HepG2 (cell line): ENCODE data around the gene JUND. TPM values are rescaled to one million over a fixed set of nuclear protein-coding genes. Genes with fewer than 3 reads are reported as not detected.

ENCODE experiments used
- CENPBD1 ChIP-seq: sonication (generic); formaldehyde crosslinking; IDR thresholded peaks from 2 replicates; pipeline ENCODE4 v1.8.0; 2022; ENCODE audit warnings: missing genetic modification reagents, low read depth, mild to moderate bottlenecking, borderline replicate concordance
- CREBL2 ChIP-seq: sonication (generic); formaldehyde crosslinking; IDR thresholded peaks from 2 replicates; pipeline ENCODE4 v1.8.1; 2023; ENCODE audit warnings: missing genetic modification reagents, mild to moderate bottlenecking, borderline replicate concordance
- HES4 ChIP-seq: sonication (generic); formaldehyde crosslinking; IDR thresholded peaks from 2 replicates; pipeline ENCODE4 v1.9.0; 2021; ENCODE audit warnings: mild to moderate bottlenecking, missing genetic modification reagents, borderline replicate concordance
- KDM2A ChIP-seq: sonication (generic); formaldehyde crosslinking; IDR thresholded peaks from 2 replicates; pipeline ENCODE4 v1.4.0; 2020; ENCODE audit warnings: low read depth, missing genetic modification reagents, borderline replicate concordance
- NCOA5 ChIP-seq: sonication (generic); formaldehyde crosslinking; IDR thresholded peaks from 2 replicates; pipeline ENCODE4 v1.4.0; 2020; ENCODE audit warnings: missing genetic modification reagents
- PAXIP1 ChIP-seq: sonication (generic); formaldehyde crosslinking; conservative IDR thresholded peaks from 2 replicates; pipeline ENCODE4 v1.4.0; 2020; ENCODE audit warnings: mild to moderate bottlenecking, missing genetic modification reagents, moderate library complexity
- REL ChIP-seq: sonication (generic); formaldehyde crosslinking; conservative IDR thresholded peaks from 2 replicates; pipeline ENCODE4 v1.8.0; 2022; ENCODE audit warnings: mild to moderate bottlenecking, missing genetic modification reagents, moderate library complexity
- STAT6 ChIP-seq: sonication (generic); formaldehyde crosslinking; IDR thresholded peaks from 2 replicates; pipeline ENCODE4 v1.4.0; 2020; ENCODE audit warnings: missing genetic modification reagents, mild to moderate bottlenecking, borderline replicate concordance
- TOE1 ChIP-seq: sonication (generic); formaldehyde crosslinking; IDR thresholded peaks from 2 replicates; pipeline ENCODE4 v1.4.0; 2020; ENCODE audit warnings: mild to moderate bottlenecking, missing genetic modification reagents
- ZFP36 ChIP-seq: fragments of 150-350 bp; IDR thresholded peaks from 2 replicates; pipeline ENCODE4 v1.6.1; 2018; ENCODE audit warnings: borderline replicate concordance, low read length, low read depth; ENCODE audit not compliant: partially characterized antibody
- ZNF121 ChIP-seq: sonication (generic); formaldehyde crosslinking; IDR thresholded peaks from 2 replicates; pipeline ENCODE4 v1.5.0; 2020; ENCODE audit warnings: mild to moderate bottlenecking, missing genetic modification reagents
- ZNF234 ChIP-seq: sonication (generic); formaldehyde crosslinking; conservative IDR thresholded peaks from 2 replicates; pipeline ENCODE4 v1.5.1; 2020; ENCODE audit warnings: mild to moderate bottlenecking, missing genetic modification reagents
- ZNF468 ChIP-seq: sonication (generic); formaldehyde crosslinking; IDR thresholded peaks from 2 replicates; pipeline ENCODE4 v1.8.0; 2022; ENCODE audit warnings: mild to moderate bottlenecking, moderate library complexity, missing genetic modification reagents
- ZNF557 ChIP-seq: sonication (generic); formaldehyde crosslinking; IDR thresholded peaks from 2 replicates; pipeline ENCODE4 v1.4.0; 2020; ENCODE audit warnings: missing genetic modification reagents
- ZSCAN30 ChIP-seq: sonication (generic); formaldehyde crosslinking; IDR thresholded peaks from 2 replicates; pipeline ENCODE4 v1.5.0; 2020; ENCODE audit warnings: mild to moderate bottlenecking, missing genetic modification reagents
- polyA plus RNA-seq, 8 experiments: library from polyadenylated mRNA; depleted of rRNA in 3 of 8; stranded (reverse) in 7 of 8; unstranded in 1 of 8; fragments of >200 nt; fragmentation: Illumina TruSeq in 4 of 8; extraction: Trizol in 4 of 8; gene quantifications; 2 replicates each; pipeline versions ENCODE4 v1.2.1 to v1.2.3, GENCODE V29; 2011 to 2016; ENCODE audit warnings: low read depth in 4 of 8, missing spikeins in 1 of 8, mixed read lengths in 1 of 8; ENCODE audit not compliant: insufficient read depth in 1 of 8
- total RNA-seq, 5 experiments: library from RNA; depleted of rRNA; stranded (reverse); fragments of >200 nt; fragmentation: Illumina TruSeq; extraction: Trizol; gene quantifications; 2 replicates each; pipeline ENCODE4 v1.2.3, GENCODE V29; 2016; ENCODE audit warnings: low read depth in 1 of 5
- TF ChIP-seq, protein P1 (sequence below): IDR thresholded peaks from 2 replicates; pipeline ENCODE4 v1.6.1; 2016; ENCODE audit warnings: low read depth, control low read depth
- TF ChIP-seq, protein P2 (sequence below): sonication (generic); formaldehyde crosslinking; IDR thresholded peaks from 2 replicates; pipeline ENCODE4 v1.5.0; 2020; ENCODE audit warnings: missing genetic modification reagents, mild to moderate bottlenecking, borderline replicate concordance
- TF ChIP-seq, protein P3 (sequence below): sonication (generic); formaldehyde crosslinking; IDR thresholded peaks from 2 replicates; pipeline ENCODE4 v1.5.1; 2020; ENCODE audit warnings: missing genetic modification reagents, mild to moderate bottlenecking, borderline replicate concordance

The JUND gene
- total and polyA plus RNA-seq, 2 of the 13 experiments (the other 11 are each of a cell fraction or from before 2014, with no cell fraction given) = 41.2 to 59.8 TPM

DNA sequence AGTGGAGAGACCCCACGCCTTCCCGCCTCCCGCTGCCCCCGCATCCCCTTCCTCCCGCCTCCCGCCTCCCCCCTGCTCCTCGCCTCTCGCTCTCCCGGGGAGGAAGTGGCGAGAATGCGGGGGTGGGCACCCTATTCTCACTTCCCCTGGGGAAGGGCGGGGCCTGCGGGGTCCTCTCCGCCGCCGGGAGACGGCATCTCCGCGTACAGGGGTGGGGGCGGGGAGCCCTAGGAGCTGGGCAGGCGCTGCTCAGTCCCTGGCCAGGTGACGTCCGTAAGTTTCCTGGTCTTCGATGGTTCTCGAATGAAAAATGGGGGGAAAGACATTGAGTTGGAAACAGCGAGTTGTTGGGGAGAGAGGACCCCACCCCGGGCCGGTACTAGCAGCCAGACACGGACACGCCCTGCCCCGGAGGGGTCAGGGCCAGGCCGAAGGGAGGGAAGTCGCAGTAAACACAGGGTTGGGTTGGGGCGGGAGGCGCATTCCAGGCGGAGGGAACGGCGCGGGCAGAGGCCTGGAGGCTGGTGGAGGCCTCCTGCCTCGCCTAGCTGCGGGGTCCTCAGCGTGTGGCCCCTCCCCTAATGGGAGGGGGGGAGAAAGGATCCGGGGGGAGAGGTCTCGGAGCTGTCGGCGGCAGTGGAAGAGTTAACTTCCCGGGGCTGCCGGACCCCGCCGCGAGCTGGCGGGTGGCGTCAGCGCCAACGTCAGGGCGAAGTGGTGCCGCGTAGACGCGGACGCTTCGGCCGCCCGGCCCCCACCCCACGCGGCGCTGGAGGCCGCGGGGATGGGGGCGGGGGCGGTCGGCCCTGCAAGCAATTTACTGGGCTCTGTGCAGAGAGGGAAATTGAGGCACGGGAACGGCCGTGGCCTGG is 10.4 kb upstream of the JUND start (continued):
- TF ChIP-seq, protein P1, sequence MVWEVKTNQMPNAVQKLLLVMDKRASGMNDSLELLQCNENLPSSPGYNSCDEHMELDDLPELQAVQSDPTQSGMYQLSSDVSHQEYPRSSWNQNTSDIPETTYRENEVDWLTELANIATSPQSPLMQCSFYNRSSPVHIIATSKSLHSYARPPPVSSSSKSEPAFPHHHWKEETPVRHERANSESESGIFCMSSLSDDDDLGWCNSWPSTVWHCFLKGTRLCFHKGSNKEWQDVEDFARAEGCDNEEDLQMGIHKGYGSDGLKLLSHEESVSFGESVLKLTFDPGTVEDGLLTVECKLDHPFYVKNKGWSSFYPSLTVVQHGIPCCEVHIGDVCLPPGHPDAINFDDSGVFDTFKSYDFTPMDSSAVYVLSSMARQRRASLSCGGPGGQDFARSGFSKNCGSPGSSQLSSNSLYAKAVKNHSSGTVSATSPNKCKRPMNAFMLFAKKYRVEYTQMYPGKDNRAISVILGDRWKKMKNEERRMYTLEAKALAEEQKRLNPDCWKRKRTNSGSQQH = no peak
- no peak for TF ChIP-seq NCOA5
- no peak for TF ChIP-seq ZNF468 (CRISPR knock-in tag)
- no peak for TF ChIP-seq CREBL2 (CRISPR knock-in tag)
- TF ChIP-seq STAT6 (CRISPR knock-in tag) = no peak
- TF ChIP-seq ZSCAN30 (CRISPR knock-in tag) = no peak
- TF ChIP-seq ZNF557 (CRISPR knock-in tag) = no peak
- TF ChIP-seq REL = no peak
- TF ChIP-seq, protein P2, sequence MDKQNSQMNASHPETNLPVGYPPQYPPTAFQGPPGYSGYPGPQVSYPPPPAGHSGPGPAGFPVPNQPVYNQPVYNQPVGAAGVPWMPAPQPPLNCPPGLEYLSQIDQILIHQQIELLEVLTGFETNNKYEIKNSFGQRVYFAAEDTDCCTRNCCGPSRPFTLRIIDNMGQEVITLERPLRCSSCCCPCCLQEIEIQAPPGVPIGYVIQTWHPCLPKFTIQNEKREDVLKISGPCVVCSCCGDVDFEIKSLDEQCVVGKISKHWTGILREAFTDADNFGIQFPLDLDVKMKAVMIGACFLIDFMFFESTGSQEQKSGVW (CRISPR knock-in tag) = no peak
- peak; percentile 72; the same call in 1 of the 2 replicates for TF ChIP-seq KDM2A (CRISPR knock-in tag)
- no peak for TF ChIP-seq TOE1 (CRISPR knock-in tag)
- no peak for TF ChIP-seq ZNF234 (CRISPR knock-in tag)
- no peak; the same call in 1 of the 2 replicates for TF ChIP-seq ZNF121 (CRISPR knock-in tag)
- TF ChIP-seq CENPBD1 (CRISPR knock-in tag) = no peak
- TF ChIP-seq ZFP36 = no peak
- TF ChIP-seq HES4 (CRISPR knock-in tag) = no peak; the same call in 1 of the 2 replicates
- TF ChIP-seq PAXIP1 (CRISPR knock-in tag) = peak; percentile 76
- TF ChIP-seq, protein P3, sequence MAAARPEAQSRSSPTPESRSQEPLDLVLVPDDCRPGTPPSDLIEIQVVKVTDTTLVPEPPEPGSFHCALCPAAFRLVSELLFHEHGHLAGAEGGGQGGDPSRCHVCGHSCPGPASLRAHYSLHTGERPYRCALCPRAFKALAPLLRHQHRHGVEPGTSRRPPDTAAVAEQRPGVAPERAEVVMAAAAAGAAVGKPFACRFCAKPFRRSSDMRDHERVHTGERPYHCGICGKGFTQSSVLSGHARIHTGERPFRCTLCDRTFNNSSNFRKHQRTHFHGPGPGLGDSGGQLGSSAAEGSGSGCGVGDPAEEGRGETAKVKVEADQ (CRISPR knock-in tag) = no peak
